Ovary (tissue), 3 donors: ENCODE results near the gene RHBDL1.

ENCODE experiments used
- EP300 ChIP-seq: sonication (generic); formaldehyde crosslinking; IDR thresholded peaks from one replicate; pipeline ENCODE4 v1.6.1; 2017; ENCODE audit warnings: antibody characterized with exemption
- POLR2A ChIP-seq: fragments of 450-650 bp; IDR thresholded peaks from one replicate; pipeline ENCODE4 v1.6.1; 2017; ENCODE audit warnings: antibody characterized with exemption, mild to moderate bottlenecking, moderate library complexity
- TF ChIP-seq, protein P1 (sequence below), 3 donors: fragments of 450-650 bp in 2 of 3; fragments of 200-600 bp in 1 of 3; IDR thresholded peaks; one replicate each; pipeline versions ENCODE4 v1.5.1 to v1.8.0; 2016 to 2022; ENCODE audit warnings: antibody characterized with exemption in 3 of 3, mild to moderate bottlenecking in 1 of 3
- donor health status: DM: no; HTN: no; CAD: no.

DNA sequence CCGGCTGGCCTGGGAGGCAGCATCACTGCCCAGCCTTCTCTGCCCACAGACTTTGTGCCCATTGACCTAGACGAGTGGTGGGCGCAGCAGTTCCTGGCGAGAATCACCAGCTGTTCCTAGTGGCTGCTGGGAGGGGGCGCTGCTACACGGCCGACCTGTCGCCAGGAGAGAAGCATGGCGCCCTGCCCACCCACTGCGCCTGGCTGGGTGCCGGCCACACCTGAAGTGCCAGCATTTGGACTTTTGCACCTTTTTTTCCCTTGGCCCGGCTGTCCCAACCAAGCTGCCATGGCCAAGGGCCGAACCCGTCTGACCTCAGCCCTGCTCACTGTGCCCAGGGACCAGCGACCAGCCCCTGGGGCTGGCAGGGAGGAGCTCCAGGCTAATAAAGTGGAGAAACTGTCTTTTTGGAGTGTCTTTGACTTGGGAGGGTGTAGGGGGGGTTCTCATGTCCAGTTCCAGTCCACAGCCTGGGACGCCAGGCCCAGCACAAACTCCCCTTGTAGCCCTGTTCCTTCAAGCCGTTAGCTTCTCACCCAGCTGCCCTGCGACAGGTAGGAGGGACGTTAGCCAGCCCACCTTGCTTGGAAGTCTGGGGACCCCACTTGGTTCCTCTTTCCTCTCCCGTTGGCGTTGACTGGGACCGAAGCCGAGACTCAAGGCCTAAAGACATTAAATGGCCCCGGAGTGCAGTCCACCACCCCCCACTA, 27.2 kb upstream of the RHBDL1 start:
- TF ChIP-seq, protein P1, sequence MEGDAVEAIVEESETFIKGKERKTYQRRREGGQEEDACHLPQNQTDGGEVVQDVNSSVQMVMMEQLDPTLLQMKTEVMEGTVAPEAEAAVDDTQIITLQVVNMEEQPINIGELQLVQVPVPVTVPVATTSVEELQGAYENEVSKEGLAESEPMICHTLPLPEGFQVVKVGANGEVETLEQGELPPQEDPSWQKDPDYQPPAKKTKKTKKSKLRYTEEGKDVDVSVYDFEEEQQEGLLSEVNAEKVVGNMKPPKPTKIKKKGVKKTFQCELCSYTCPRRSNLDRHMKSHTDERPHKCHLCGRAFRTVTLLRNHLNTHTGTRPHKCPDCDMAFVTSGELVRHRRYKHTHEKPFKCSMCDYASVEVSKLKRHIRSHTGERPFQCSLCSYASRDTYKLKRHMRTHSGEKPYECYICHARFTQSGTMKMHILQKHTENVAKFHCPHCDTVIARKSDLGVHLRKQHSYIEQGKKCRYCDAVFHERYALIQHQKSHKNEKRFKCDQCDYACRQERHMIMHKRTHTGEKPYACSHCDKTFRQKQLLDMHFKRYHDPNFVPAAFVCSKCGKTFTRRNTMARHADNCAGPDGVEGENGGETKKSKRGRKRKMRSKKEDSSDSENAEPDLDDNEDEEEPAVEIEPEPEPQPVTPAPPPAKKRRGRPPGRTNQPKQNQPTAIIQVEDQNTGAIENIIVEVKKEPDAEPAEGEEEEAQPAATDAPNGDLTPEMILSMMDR (IDR thresholded peaks at IDR 0.05), result no peak
- TF ChIP-seq POLR2A (no peak), EP300 (no peak)
